PFSK-1 (cell line): Measurements from ENCODE around the gene CCDC184.

Experiments
- FOXP2 ChIP-seq: optimal IDR thresholded peaks from 2 replicates; pipeline ENCODE3; 2011; ENCODE audit warnings: borderline replicate concordance, control low read depth, inconsistent platforms; ENCODE audit not compliant: insufficient read depth; ENCODE audit errors: extremely low read length, extremely low read depth
- POLR2AphosphoS5 ChIP-seq: IDR thresholded peaks from 2 replicates; pipeline ENCODE4 v1.6.1; 2012; ENCODE audit warnings: low read depth, mild to moderate bottlenecking, control low read depth, low read length, moderate library complexity
- SIN3A ChIP-seq: IDR thresholded peaks from 2 replicates; pipeline ENCODE4 v1.6.1; 2012; ENCODE audit warnings: mild to moderate bottlenecking, low read length, moderate library complexity, borderline replicate concordance; ENCODE audit not compliant: insufficient read depth
- TAF1 ChIP-seq: IDR thresholded peaks from 2 replicates; pipeline ENCODE4 v1.6.1; 2012; ENCODE audit warnings: low read length, control low read depth, borderline replicate concordance; ENCODE audit not compliant: insufficient read depth
- TF ChIP-seq, protein P1 (sequence below), 2 experiments: IDR thresholded peaks; 2 replicates each; pipeline versions ENCODE4 v1.6.1 to v1.8.0; 2011 to 2012; ENCODE audit warnings: low read depth in 2 of 2, low read length in 2 of 2, control low read depth in 1 of 2, inconsistent platforms in 1 of 2, mild to moderate bottlenecking in 1 of 2, moderate library complexity in 1 of 2; ENCODE audit not compliant: insufficient read depth in 1 of 2

Gene CCDC184

DNA sequence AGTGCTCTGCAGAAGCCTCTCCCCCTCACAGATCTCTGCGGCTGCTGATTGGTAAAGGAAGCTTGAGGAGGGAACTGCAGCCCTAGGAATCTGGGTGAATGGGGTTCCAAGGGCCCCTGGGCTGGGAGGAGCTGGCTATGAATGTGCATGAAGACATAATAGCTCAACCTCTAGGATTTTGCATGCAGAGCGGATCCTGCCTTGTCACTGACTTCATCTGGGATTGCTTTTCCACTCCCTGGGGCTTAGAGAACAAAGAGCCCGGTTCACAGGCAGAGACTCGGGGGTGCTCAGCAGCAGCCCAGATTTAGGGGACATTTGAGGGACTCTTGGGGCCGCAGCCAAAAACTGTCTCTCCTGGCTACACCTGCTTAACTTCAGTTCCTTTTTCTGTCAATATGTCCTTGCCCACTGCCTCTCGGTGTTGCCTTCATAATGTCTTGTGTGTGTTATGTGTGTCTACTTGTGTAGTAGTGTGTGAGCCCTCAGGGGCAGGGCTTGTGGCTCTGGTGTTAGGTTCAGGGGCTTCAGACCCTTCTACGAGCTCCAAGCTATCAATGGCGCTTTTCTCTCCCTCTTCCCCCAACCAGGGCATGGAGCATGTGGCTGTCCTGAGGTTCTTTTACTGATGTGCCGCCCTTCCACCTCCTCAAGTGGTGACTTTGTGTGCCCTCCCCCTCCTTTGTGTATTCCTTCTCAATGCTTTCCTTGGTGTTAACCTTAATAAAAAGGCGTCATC, 1.9 kb downstream of the CCDC184 start:
- no peak for TF ChIP-seq FOXP2

GRCh38 chr12:48187916-48188695, 4.7 kb downstream of the CCDC184 start:
- no peak for TF ChIP-seq POLR2AphosphoS5

- no peak for TF ChIP-seq TAF1
- no peak for TF ChIP-seq POLR2AphosphoS5
- TF ChIP-seq FOXP2, result no peak
- TF ChIP-seq, protein P1, sequence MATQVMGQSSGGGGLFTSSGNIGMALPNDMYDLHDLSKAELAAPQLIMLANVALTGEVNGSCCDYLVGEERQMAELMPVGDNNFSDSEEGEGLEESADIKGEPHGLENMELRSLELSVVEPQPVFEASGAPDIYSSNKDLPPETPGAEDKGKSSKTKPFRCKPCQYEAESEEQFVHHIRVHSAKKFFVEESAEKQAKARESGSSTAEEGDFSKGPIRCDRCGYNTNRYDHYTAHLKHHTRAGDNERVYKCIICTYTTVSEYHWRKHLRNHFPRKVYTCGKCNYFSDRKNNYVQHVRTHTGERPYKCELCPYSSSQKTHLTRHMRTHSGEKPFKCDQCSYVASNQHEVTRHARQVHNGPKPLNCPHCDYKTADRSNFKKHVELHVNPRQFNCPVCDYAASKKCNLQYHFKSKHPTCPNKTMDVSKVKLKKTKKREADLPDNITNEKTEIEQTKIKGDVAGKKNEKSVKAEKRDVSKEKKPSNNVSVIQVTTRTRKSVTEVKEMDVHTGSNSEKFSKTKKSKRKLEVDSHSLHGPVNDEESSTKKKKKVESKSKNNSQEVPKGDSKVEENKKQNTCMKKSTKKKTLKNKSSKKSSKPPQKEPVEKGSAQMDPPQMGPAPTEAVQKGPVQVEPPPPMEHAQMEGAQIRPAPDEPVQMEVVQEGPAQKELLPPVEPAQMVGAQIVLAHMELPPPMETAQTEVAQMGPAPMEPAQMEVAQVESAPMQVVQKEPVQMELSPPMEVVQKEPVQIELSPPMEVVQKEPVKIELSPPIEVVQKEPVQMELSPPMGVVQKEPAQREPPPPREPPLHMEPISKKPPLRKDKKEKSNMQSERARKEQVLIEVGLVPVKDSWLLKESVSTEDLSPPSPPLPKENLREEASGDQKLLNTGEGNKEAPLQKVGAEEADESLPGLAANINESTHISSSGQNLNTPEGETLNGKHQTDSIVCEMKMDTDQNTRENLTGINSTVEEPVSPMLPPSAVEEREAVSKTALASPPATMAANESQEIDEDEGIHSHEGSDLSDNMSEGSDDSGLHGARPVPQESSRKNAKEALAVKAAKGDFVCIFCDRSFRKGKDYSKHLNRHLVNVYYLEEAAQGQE (IDR thresholded peaks at IDR 0.05; ENCODE audit: insufficient read depth in 1 of 2, low read depth in 2 of 2, low read length in 2 of 2), result no peak
- TF ChIP-seq SIN3A, result no peak
Observed at GRCh38 chr12:48189331-48190125, 6.1 kb downstream of the CCDC184 start.

- TF ChIP-seq SIN3A (no peak), FOXP2 (no peak), POLR2AphosphoS5 (no peak), TAF1 (no peak)
- TF ChIP-seq, protein P1 (IDR thresholded peaks at IDR 0.05; ENCODE audit: insufficient read depth in 1 of 2, low read depth in 2 of 2, low read length in 2 of 2), result no peak
Observed at GRCh38 chr12:48191096-48191495, 7.7 kb downstream of the CCDC184 start.

- TF ChIP-seq TAF1, result no peak
- TF ChIP-seq SIN3A, result no peak
- TF ChIP-seq, protein P1 (IDR thresholded peaks at IDR 0.05; ENCODE audit: insufficient read depth in 1 of 2, low read depth in 2 of 2, low read length in 2 of 2), result no peak
- TF ChIP-seq POLR2AphosphoS5, result no peak
- no peak for TF ChIP-seq FOXP2
Observed at GRCh38 chr12:48192861-48193260, 9.4 kb downstream of the CCDC184 start.

DNA sequence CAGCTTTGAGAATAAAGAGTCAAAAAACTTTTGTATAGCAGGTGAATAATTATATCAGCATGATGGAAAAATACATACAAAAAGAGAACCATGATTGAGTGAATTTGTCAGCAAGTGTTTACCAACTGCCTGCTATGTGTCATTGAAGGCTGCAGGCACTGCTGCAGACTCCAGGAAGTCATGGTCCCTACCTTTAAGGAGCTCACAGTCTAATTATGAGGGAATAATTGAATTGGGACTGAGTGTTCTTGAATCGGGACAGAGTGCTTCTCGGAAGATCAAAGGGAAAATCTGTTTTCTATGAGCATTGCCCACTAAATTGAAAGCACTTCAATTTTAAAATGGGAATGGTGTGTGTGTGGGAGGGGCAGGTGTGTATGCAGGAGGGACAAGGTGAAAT, 10.2 kb downstream of the CCDC184 start:
- TF ChIP-seq, protein P1 (IDR thresholded peaks at IDR 0.05; ENCODE audit: insufficient read depth in 1 of 2, low read depth in 2 of 2, low read length in 2 of 2), result no peak
- no peak for TF ChIP-seq FOXP2
- TF ChIP-seq SIN3A, result no peak
